ENCODE measurements around the gene SATL1.
A peak's percentile ranks its signal among the peaks of the same experiment; 100 is the strongest.
"Not testable (repeated sequence)": the region's sequence is repeated elsewhere in the genome, so short reads cannot be mapped to it uniquely, and the experiment has no call there.

The SATL1 gene

GRCh38 chrX:85107407-85107806, 136.2 kb downstream of the SATL1 start:
- no peak for ATAC-seq
- TF ChIP-seq ARNTL (CRISPR knock-in tag; IDR thresholded peaks at IDR 0.05; ENCODE audit: borderline replicate concordance, low read depth) (no peak), ZFP30 (CRISPR knock-in tag; IDR thresholded peaks at IDR 0.05) (no peak), ZFP3 (CRISPR knock-in tag; IDR thresholded peaks at IDR 0.05) (no peak), SNAI2 (CRISPR knock-in tag; IDR thresholded peaks at IDR 0.05) (no peak), CREB5 (CRISPR knock-in tag; IDR thresholded peaks at IDR 0.05; ENCODE audit: low read depth) (no peak), PPARA (CRISPR knock-in tag; IDR thresholded peaks at IDR 0.05; ENCODE audit: borderline replicate concordance) (no peak), TCF4 (CRISPR knock-in tag; IDR thresholded peaks at IDR 0.05; ENCODE audit: borderline replicate concordance) (no peak), POU6F1 (CRISPR knock-in tag; IDR thresholded peaks at IDR 0.05; ENCODE audit: borderline replicate concordance, low read depth) (no peak)

GRCh38 chrX:85089321-85089840, 154.2 kb downstream of the SATL1 start:
- TF ChIP-seq ISL1 (CRISPR knock-in tag; IDR thresholded peaks at IDR 0.05) = no peak
- no peak for TF ChIP-seq ZFP30 (CRISPR knock-in tag; IDR thresholded peaks at IDR 0.05)
- no peak for TF ChIP-seq TCF4 (CRISPR knock-in tag; IDR thresholded peaks at IDR 0.05; ENCODE audit: borderline replicate concordance)
- no peak for TF ChIP-seq TOX (CRISPR knock-in tag; IDR thresholded peaks at IDR 0.05; ENCODE audit: borderline replicate concordance)
- TF ChIP-seq OSR1 (CRISPR knock-in tag; IDR thresholded peaks at IDR 0.05) = no peak
- TF ChIP-seq ZC3H10 (CRISPR knock-in tag; IDR thresholded peaks at IDR 0.05) = no peak
- TF ChIP-seq ZFP3 (CRISPR knock-in tag; IDR thresholded peaks at IDR 0.05) = no peak
- no peak for TF ChIP-seq ZNF8 (CRISPR knock-in tag; IDR thresholded peaks at IDR 0.05)
- no peak for TF ChIP-seq GLIS3 (CRISPR knock-in tag; IDR thresholded peaks at IDR 0.05)
- TF ChIP-seq PATZ1 (CRISPR knock-in tag; IDR thresholded peaks at IDR 0.05; ENCODE audit: borderline replicate concordance) = no peak
- no peak for TF ChIP-seq POU6F1 (CRISPR knock-in tag; IDR thresholded peaks at IDR 0.05; ENCODE audit: borderline replicate concordance, low read depth)
- no peak for TF ChIP-seq SNAI2 (CRISPR knock-in tag; IDR thresholded peaks at IDR 0.05)
- no peak for TF ChIP-seq ARNTL (CRISPR knock-in tag; IDR thresholded peaks at IDR 0.05; ENCODE audit: borderline replicate concordance, low read depth)
- TF ChIP-seq CREB5 (CRISPR knock-in tag; IDR thresholded peaks at IDR 0.05; ENCODE audit: low read depth) = no peak
- no peak for TF ChIP-seq CSDC2 (CRISPR knock-in tag; IDR thresholded peaks at IDR 0.05)
- no peak for TF ChIP-seq PPARA (CRISPR knock-in tag; IDR thresholded peaks at IDR 0.05; ENCODE audit: borderline replicate concordance)
- no peak for TF ChIP-seq ESRRG (CRISPR knock-in tag; IDR thresholded peaks at IDR 0.05)
- no peak for ATAC-seq

- peak; percentile 79 for ATAC-seq
- TF ChIP-seq ZFP30 (CRISPR knock-in tag; IDR thresholded peaks at IDR 0.05) (no peak), ESRRG (CRISPR knock-in tag; IDR thresholded peaks at IDR 0.05) (no peak), SNAI2 (CRISPR knock-in tag; IDR thresholded peaks at IDR 0.05) (no peak), PATZ1 (CRISPR knock-in tag; IDR thresholded peaks at IDR 0.05; ENCODE audit: borderline replicate concordance) (no peak), BACH2 (CRISPR knock-in tag; IDR thresholded peaks at IDR 0.05; ENCODE audit: borderline replicate concordance) (no peak), ZNF70 (CRISPR knock-in tag; IDR thresholded peaks at IDR 0.05) (no peak), RARB (CRISPR knock-in tag; IDR thresholded peaks at IDR 0.05) (no peak), CREB5 (CRISPR knock-in tag; IDR thresholded peaks at IDR 0.05; ENCODE audit: low read depth) (no peak), ZNF565 (CRISPR knock-in tag; conservative IDR thresholded peaks at IDR 0.05; ENCODE audit: low read depth) (no peak), CSDC2 (CRISPR knock-in tag; IDR thresholded peaks at IDR 0.05) (no peak), ZNF8 (CRISPR knock-in tag; IDR thresholded peaks at IDR 0.05) (no peak), PPARA (CRISPR knock-in tag; IDR thresholded peaks at IDR 0.05; ENCODE audit: borderline replicate concordance) (no peak), ISL1 (CRISPR knock-in tag; IDR thresholded peaks at IDR 0.05) (no peak), ARNTL (CRISPR knock-in tag; IDR thresholded peaks at IDR 0.05; ENCODE audit: borderline replicate concordance, low read depth) (no peak), ZFP3 (CRISPR knock-in tag; IDR thresholded peaks at IDR 0.05) (no peak)
These were observed 158.7 kb downstream of the SATL1 start for GRCh38 chrX:85084770-85085393.

GRCh38 chrX:85077247-85077646, 166.3 kb downstream of the SATL1 start:
- not testable (repeated sequence) for ATAC-seq
